HG03571 (cell line): Measurements from ENCODE around the gene THSD4.

Source experiments
- ATAC-seq: cut with Tn5 transposase; IDR thresholded peaks from one replicate; pipeline ENCODE4 v1.9.1; 2021; ENCODE audit not compliant: unreplicated experiment

The THSD4 gene

GRCh38 chr15:71756599-71757352 lies 641.5 kb downstream of the THSD4 start:
- ATAC-seq, result no peak

GRCh38 chr15:71757741-71758530 lies 642.7 kb downstream of the THSD4 start:
- ATAC-seq, result no peak

- ATAC-seq, result no peak
Observed at GRCh38 chr15:71758711-71759110, 643.4 kb downstream of the THSD4 start.

- ATAC-seq, result no peak
Observed at GRCh38 chr15:71760852-71761251, 645.6 kb downstream of the THSD4 start.

- no peak for ATAC-seq
Observed at GRCh38 chr15:71761649-71762048, 646.4 kb downstream of the THSD4 start.

GRCh38 chr15:71768184-71768583 lies 652.9 kb downstream of the THSD4 start:
- ATAC-seq, result no peak

- no peak for ATAC-seq
Observed at GRCh38 chr15:71773206-71773859, 658.1 kb downstream of the THSD4 start.

- ATAC-seq, result no peak
Observed at GRCh38 chr15:71775856-71776255, 660.6 kb downstream of the THSD4 start.

GRCh38 chr15:71776304-71776703 lies 661.0 kb downstream of the THSD4 start:
- ATAC-seq, result no peak

- ATAC-seq, result no peak
Observed at GRCh38 chr15:71777216-71777943, 662.1 kb downstream of the THSD4 start.

- ATAC-seq, result no peak
Observed at GRCh38 chr15:71779073-71779797, 664.0 kb downstream of the THSD4 start.

GRCh38 chr15:71780115-71780976 lies 665.1 kb downstream of the THSD4 start:
- ATAC-seq, result no peak

- ATAC-seq, result no peak
Observed at GRCh38 chr15:71781179-71781964, 666.1 kb downstream of the THSD4 start.

GRCh38 chr15:71781965-71782265 lies 666.6 kb downstream of the THSD4 start:
- ATAC-seq, result no peak

- no peak for ATAC-seq
Observed at GRCh38 chr15:71782422-71783165, 667.3 kb downstream of the THSD4 start.

- no peak for ATAC-seq
Observed at GRCh38 chr15:71784719-71785118, 669.4 kb downstream of the THSD4 start.

GRCh38 chr15:71785996-71786395 lies 670.7 kb downstream of the THSD4 start:
- ATAC-seq, result no peak

GRCh38 chr15:71786673-71787072 lies 671.4 kb downstream of the THSD4 start:
- no peak for ATAC-seq
